Measurements from ENCODE around the gene ARHGAP24. TPM values are rescaled to one million over a fixed set of nuclear protein-coding genes. Genes with fewer than 3 reads are reported as not detected.

ARHGAP24 gene
- total and polyA plus RNA-seq, 5 experiments from 2014 or later, result 4.4 to 7.3 TPM; not detected in 3

DNA sequence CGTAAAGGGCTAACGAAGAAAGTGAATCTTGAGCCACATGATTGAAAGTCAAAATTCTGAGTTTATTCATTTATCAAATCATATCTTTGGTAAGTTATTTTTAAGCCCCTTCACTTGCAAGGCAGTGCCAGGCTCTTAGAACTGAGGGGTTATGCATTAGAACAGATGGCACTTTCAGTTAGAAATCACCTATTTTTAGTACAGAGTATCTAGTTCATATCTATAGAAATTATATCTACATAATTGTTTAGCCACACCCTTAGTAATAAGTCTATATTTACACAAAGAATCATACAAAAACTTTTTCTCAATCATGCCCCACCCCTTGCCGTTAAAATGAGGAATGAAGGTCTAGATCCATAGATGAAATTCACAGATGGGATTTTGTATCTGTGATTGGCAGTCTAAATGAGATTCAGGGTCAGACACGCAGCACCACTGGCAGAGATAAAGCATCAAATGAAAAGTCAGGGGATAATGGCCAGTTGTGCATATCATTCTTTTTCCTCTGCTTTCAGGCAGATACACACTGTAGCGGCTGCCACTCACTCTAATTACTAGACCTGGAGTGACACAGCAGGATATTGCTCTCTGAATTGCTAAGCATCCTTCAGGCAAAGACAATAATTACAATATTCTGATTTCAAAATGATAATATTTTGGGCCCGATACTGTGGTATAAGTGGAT is 444.4 kb downstream of the ARHGAP24 start:
- Mint-ChIP-seq H3K9me3 (peaks cover 0 to 2% (median 0%) of the 10 kb centered on the region in 9 donors), H3K27me3 (no peaks in the 10 kb centered on the region), H3K4me3 (no peak overlapping the region), H3K36me3 (no peaks in the 10 kb centered on the region), H3K4me1 (no peaks in the 10 kb centered on the region), H3K27ac (no peak overlapping the region)
- DNase-seq, result no peak
- ATAC-seq, result no peak
- POLR2A ChIA-PET, result no interaction called here

DNA sequence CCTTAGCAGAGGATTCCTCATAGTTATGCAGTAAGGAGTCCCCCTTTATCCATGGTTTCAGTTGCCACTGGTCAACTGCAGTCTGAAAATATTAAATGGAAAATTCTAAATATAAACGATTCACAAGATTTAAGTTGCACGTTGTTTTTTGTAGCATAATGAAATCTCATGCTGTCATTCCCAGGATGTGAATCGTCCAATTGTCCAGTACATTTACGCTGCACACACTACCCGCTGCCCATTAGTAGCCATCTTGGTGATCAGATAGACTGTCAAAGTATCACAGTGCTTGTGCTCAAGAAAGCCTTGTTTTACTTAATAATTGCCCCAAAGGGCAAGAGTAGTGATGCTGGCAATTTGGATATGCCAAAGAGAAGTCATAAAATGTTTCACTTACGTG is 450.1 kb downstream of the ARHGAP24 start:
- DNase-seq, result no peak
- no peak for ATAC-seq
- H3K4me1 Mint-ChIP-seq, result peaks cover 6 to 15% (median 13%) of the 10 kb centered on the region in 4 donors
- POLR2A ChIA-PET, result no interaction called here
- H3K4me3 Mint-ChIP-seq, result no peak overlapping the region
- no peaks in the 10 kb centered on the region for H3K36me3 Mint-ChIP-seq
- H3K27ac Mint-ChIP-seq, result no peak overlapping the region
- H3K27me3 Mint-ChIP-seq, result peaks cover 0 to 15% (median 7%) of the 10 kb centered on the region in 5 donors
- H3K9me3 Mint-ChIP-seq, result peaks cover 0 to 2% (median 0%) of the 10 kb centered on the region in 9 donors

DNA sequence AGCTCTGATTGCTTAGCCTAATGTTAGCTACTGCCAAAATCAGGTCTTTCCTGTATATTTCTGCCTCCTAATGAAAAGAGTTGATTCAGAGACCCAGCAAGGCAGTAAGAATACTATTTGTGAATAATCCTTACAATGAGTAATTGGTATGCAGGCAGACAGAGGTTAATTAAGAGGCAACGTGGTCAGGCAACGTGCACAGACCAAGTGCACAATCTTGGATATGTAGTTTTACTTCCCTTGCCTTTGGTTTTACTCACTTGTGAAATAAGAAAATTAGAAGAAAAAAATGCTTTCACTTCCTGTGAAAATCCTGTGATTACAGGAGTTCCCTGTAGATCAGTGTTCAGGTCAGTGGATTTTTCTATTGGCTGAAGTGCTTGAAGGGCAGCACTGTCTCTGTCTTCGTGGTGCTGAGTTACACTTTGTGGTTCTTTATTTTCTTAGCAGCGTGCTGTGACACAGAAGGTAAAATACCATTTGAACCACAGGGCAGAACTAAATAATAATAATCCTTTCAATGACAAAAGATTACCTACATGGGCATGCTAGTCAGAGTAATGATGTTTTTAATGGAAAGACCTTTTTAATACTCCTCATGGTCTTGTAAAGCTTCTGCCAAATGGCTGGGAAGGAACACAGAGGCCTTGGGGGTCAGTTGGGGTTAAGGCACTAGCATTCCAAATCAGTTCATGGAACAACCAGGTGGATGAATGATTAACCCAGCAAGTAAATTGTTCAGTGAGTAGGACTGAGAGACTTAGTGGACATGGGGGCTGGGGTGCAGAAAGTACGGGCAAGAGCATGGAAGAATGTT is 454.0 kb downstream of the ARHGAP24 start:
- Mint-ChIP-seq H3K27ac (no peak overlapping the region), H3K4me3 (peak overlapping the region in 3 of 10 donors; percentile 6 to 12 (median 8)), H3K36me3 (no peaks in the 10 kb centered on the region), H3K9me3 (no peaks in the 10 kb centered on the region), H3K27me3 (peaks cover 2 to 18% (median 7%) of the 10 kb centered on the region in 5 donors), H3K4me1 (peaks cover 6 to 16% (median 14%) of the 10 kb centered on the region in 4 donors)
- DNase-seq, result no peak
- no peak for ATAC-seq
- POLR2A ChIA-PET, result no interaction called here

DNA sequence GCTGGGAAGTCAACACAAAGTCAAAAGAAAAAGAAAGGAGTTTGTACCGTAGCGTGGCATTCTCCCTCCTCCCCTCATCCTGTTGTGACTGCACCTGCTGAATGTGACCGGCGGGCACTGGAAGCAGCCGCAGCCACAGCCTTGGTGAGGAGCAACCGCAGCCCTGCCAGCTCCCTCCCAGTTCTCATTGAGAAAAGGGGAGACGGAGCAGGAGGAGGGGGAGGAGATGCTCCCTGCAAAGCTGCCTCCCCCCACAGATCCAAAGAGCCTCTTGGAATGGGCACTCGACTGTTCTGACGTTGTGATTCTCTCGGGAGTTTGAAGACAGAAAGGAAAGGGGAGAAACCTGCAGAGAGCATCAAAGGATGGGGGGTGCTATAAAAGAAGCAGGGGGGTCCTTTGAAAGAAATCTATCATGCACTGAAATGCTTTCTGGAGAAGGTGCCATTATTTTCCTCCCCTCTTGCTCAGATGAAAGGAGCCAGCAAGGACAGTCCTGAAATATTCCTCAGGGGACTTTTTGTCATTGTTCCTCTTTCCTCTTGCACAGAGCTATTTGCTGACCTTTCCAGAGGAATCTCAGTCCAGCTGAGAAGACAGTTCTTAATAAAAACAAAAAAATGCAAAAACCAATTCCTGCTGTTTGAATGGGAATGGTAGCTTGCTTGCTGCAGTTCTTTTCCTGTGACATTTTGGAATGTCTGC is 455.2 kb downstream of the ARHGAP24 start:
- H3K27me3 Mint-ChIP-seq, result peaks cover 2 to 18% (median 7%) of the 10 kb centered on the region in 5 donors
- H3K4me3 Mint-ChIP-seq, result peak overlapping the region in 7 of 10 donors; percentile 8 to 50 (median 30)
- ATAC-seq, result no peak
- peak in 1 of 10 donors; percentile 5 for DNase-seq
- no peaks in the 10 kb centered on the region for H3K9me3 Mint-ChIP-seq
- POLR2A ChIA-PET, result no interaction called here
- no peak overlapping the region for H3K27ac Mint-ChIP-seq
- peaks cover 6 to 16% (median 14%) of the 10 kb centered on the region in 4 donors for H3K4me1 Mint-ChIP-seq
- no peaks in the 10 kb centered on the region for H3K36me3 Mint-ChIP-seq

DNA sequence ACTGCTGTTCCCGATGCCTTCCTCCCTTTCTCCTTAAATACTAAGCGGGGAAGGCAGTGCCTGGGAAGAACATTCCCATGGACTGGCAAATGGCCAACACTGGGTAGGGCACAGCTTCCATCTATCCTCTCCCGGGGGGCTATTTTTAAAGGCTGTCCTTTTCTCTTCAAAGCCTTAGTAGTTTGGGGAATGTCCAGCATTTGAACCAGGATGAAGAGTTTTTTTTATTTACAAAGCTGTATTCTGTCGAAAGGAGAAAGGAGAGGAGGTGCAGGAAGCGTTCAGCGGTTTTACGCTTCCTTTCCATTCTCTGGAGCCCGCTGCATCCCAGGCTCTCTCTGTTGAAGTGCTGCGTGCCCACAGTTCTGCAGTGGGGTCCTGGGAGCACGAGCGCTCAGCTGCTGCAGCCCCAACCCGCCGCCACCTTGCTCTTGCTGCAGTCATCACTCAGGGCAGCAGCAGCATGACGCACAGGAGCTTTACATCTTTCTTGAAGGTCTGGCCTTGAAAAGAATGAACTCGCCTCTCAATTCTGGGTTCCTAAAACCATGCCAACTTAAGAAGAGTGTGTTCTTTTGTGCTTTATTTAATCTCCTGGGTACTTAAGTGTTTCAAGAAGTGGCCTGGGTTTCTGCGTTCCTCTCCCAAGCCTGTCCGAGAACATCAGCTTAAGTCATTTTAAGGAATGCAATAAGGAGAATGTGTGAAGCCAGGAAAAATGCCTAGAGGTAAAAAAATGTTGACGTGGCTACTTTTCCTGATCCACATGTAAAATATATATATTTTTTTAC is 457.7 kb downstream of the ARHGAP24 start:
- peaks cover 8 to 16% (median 14%) of the 10 kb centered on the region in 4 donors for H3K4me1 Mint-ChIP-seq
- peaks cover 0 to 9% (median 0%) of the 10 kb centered on the region in 9 donors for H3K9me3 Mint-ChIP-seq
- no peak overlapping the region for H3K4me3 Mint-ChIP-seq
- peaks cover 2 to 27% (median 11%) of the 10 kb centered on the region in 5 donors for H3K27me3 Mint-ChIP-seq
- no peak overlapping the region for H3K27ac Mint-ChIP-seq
- DNase-seq (no peak), ATAC-seq (no peak)
- POLR2A ChIA-PET, result no interaction called here
- no peaks in the 10 kb centered on the region for H3K36me3 Mint-ChIP-seq

DNA sequence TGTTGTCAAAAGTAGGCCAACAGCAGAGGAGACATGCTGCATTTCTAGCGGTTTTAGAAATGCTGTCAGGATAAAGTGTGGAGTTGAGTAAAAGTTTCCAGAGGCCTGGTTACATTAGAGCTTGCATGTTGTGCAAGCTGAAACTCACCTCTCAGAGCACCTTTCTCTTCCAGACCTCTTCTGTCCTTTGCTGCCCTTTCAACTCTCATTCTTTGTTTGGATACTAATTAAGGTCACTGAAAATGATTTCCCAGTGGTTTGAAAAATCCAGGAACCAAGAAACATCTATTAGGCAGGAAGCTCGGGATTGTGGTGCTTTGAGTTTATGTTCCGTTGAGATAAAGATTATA is 458.3 kb downstream of the ARHGAP24 start:
- H3K36me3 Mint-ChIP-seq, result no peaks in the 10 kb centered on the region
- H3K27me3 Mint-ChIP-seq, result peaks cover 2 to 27% (median 11%) of the 10 kb centered on the region in 5 donors
- POLR2A ChIA-PET, result no interaction called here
- DNase-seq, result no peak
- no peak overlapping the region for H3K27ac Mint-ChIP-seq
- no peak for ATAC-seq
- peaks cover 0 to 9% (median 0%) of the 10 kb centered on the region in 9 donors for H3K9me3 Mint-ChIP-seq
- H3K4me1 Mint-ChIP-seq, result peaks cover 8 to 16% (median 13%) of the 10 kb centered on the region in 4 donors
- H3K4me3 Mint-ChIP-seq, result no peak overlapping the region

DNA sequence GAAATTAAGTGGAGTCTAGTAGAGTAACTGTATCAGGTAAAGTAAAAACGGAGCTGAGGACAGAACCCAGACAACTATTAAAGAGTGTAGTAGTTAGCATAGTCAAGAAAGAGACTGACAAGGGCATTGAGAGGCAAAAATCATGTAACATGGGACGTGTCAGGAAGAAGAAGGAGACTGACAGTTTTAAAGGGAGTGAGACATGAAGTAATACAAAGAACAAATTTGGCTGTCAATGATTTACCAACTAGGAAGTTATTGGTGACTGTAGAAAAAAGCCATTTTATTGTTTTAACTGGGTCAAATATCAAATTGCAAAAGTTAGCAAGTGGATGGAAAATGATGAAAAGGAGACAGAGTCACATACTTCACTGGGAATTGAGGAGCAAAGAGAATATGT is 462.6 kb downstream of the ARHGAP24 start:
- Mint-ChIP-seq H3K36me3 (no peaks in the 10 kb centered on the region), H3K27me3 (peaks cover 0 to 9% (median 4%) of the 10 kb centered on the region in 5 donors), H3K27ac (no peak overlapping the region), H3K9me3 (peaks cover 0 to 9% (median 0%) of the 10 kb centered on the region in 9 donors), H3K4me1 (peaks cover 0 to 3% (median 0%) of the 10 kb centered on the region in 4 donors), H3K4me3 (no peak overlapping the region)
- DNase-seq (no peak), ATAC-seq (no peak)
- POLR2A ChIA-PET, result no interaction called here

DNA sequence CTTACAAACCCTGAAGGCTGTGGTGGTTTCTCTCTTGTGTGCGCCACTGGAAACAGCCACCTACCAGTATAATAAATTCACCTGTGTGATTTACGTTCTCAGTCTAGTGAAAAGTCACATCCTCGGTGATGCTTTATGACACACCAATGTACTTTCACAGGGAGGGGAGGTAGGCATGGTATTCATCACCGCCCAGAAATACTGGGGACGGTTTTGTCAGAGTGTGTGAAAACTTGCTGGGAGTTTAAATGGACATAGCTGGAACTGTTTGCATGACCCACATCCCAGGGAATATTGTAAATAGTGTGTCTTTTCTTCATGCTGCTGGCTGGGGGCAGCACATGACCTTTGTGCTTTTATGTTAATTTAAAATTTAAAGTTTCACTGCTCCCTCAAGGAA is 463.1 kb downstream of the ARHGAP24 start:
- peaks cover 0 to 9% (median 0%) of the 10 kb centered on the region in 9 donors for H3K9me3 Mint-ChIP-seq
- peaks cover 0 to 9% (median 4%) of the 10 kb centered on the region in 5 donors for H3K27me3 Mint-ChIP-seq
- no peak for DNase-seq
- no peak for ATAC-seq
- peaks cover 0 to 3% (median 0%) of the 10 kb centered on the region in 4 donors for H3K4me1 Mint-ChIP-seq
- H3K4me3 Mint-ChIP-seq, result no peak overlapping the region
- no peak overlapping the region for H3K27ac Mint-ChIP-seq
- no peaks in the 10 kb centered on the region for H3K36me3 Mint-ChIP-seq
- POLR2A ChIA-PET, result no interaction called here

DNA sequence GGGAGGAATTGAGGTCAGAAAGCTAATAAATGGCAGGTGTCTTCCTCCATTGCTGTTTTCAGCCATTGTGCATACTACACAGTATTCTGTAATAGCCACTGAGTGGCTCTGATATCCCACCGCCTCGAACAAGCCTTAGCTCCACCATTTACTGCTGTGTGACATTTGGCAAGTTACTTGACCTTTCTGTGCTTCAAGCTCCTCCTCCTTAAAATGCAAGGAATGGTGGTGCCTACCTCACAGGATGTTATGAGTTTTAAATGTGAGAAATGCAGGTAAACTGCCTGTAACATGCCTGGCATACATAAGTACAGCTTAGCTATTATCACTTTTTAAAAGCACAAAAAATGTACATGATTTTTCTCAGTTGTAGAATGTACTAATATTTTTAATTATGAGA is 464.0 kb downstream of the ARHGAP24 start:
- POLR2A ChIA-PET, result no interaction called here
- Mint-ChIP-seq H3K36me3 (no peaks in the 10 kb centered on the region), H3K9me3 (peaks cover 0 to 9% (median 0%) of the 10 kb centered on the region in 9 donors), H3K4me3 (no peak overlapping the region), H3K27ac (no peak overlapping the region), H3K4me1 (peaks cover 0 to 3% (median 0%) of the 10 kb centered on the region in 4 donors), H3K27me3 (peaks cover 0 to 9% (median 4%) of the 10 kb centered on the region in 5 donors)
- ATAC-seq (no peak), DNase-seq (no peak)

DNA sequence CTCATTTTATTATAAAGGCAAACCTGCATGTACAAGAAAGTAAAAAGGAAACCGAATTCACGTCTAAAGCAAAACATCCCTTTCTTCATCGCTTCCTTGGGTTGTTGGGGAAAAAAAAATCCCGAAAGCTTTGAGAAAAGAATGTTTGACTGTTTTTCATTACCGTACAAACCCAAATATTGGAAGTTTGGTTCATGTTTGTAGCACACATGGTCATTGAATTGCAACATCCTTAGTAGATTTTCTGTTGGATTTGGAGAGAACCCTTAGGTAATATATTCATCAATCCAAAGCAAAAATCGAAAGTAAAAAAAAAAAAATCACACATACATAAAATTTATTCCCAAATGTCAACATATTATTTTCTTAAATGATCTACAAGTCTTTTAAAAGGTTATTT is 464.6 kb downstream of the ARHGAP24 start:
- POLR2A ChIA-PET, result no interaction called here
- ATAC-seq, result no peak
- no peak for DNase-seq
- Mint-ChIP-seq H3K4me3 (no peak overlapping the region), H3K4me1 (peaks cover 0 to 3% (median 0%) of the 10 kb centered on the region in 4 donors), H3K36me3 (no peaks in the 10 kb centered on the region), H3K27ac (no peak overlapping the region), H3K27me3 (peaks cover 0 to 9% (median 4%) of the 10 kb centered on the region in 5 donors), H3K9me3 (peaks cover 0 to 9% (median 0%) of the 10 kb centered on the region in 9 donors)

DNA sequence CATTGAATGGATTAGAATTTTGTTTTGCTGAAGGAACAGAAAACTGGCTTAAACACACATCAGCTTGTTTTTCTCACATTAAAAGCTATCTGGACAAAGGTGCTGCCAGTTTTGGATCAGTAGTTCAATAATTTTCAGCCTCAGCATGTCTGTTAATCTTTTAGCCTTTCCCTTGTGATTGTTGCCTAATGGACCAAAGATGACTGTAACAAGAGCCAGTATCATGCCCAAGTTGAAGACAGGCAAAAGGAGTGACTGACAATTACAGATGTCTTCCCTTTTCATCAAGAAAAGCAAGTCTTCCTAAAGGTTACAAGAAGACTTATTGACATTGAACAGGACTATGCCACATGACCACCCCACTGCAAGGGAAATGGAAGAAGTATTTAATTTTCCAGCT is 465.2 kb downstream of the ARHGAP24 start:
- H3K27ac Mint-ChIP-seq, result no peak overlapping the region
- peaks cover 0 to 9% (median 0%) of the 10 kb centered on the region in 9 donors for H3K9me3 Mint-ChIP-seq
- H3K4me1 Mint-ChIP-seq, result peaks cover 0 to 3% (median 0%) of the 10 kb centered on the region in 4 donors

DNA sequence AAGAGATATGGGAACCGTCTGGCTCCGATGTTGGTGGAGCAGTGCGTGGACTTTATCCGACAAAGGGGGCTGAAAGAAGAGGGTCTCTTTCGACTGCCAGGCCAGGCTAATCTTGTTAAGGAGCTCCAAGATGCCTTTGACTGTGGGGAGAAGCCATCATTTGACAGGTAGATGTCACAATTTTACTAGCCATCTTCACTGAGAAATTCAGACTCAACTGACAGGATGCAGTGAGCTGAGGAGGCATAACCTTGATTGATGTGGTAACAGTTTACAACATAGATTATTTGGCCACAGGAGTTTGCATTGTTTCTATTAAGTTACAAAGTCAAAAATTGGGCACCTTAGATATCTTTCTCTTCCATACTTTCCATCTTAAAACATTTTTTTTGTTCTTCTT is 467.2 kb downstream of the ARHGAP24 start:
- Mint-ChIP-seq H3K36me3 (no peaks in the 10 kb centered on the region), H3K9me3 (peaks cover 0 to 3% (median 0%) of the 10 kb centered on the region in 9 donors), H3K4me3 (no peak overlapping the region), H3K27me3 (peaks cover 0 to 2% (median under 1%) of the 10 kb centered on the region in 5 donors), H3K4me1 (no peaks in the 10 kb centered on the region), H3K27ac (no peak overlapping the region)
- POLR2A ChIA-PET, result no interaction called here
- no peak for ATAC-seq
- DNase-seq, result no peak

More for the DNA sequence above, 465.2 kb downstream of the ARHGAP24 start:
- ATAC-seq (no peak), DNase-seq (no peak)
- Mint-ChIP-seq H3K27me3 (peaks cover 0 to 9% (median 4%) of the 10 kb centered on the region in 5 donors), H3K4me3 (no peak overlapping the region), H3K36me3 (no peaks in the 10 kb centered on the region)
- POLR2A ChIA-PET, result no interaction called here
